ENCODE results near the gene HOXA6.

HOXA6 gene

DNA sequence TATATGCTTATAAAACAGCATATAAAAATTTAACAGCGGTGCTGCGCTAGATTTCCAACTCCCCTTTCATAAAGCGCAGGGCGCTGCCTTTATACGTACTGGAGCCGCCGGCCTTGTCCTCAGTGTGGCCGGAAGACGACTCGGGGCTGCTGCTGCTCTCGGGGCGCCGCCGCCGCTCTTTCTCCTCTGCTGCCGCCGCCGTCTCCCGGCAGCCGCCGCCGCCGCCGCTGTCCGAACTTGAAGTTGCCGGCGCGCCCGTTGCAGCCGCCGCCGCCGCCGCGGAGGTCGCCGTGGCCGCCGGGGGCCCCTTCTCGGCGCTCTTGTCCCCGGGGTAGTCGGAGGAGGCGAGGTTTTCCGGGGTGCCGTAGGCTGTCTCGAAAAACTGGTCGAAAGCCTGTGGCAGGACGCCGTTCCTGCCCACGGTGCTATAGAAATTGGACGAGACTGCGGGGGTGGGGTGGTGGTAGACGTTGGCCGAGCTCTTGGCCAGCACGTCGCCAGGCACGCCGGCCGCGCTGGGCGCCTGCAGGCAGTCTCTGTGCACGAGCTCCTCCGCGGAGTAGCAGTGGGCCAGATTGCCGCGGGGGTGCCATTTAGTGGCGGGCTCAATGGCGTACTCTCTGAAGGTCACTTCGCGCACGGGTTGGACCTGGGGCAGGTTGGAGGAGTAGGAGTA is 36.9 kb upstream of the HOXA6 start:
- DNase-seq: no peak

DNA sequence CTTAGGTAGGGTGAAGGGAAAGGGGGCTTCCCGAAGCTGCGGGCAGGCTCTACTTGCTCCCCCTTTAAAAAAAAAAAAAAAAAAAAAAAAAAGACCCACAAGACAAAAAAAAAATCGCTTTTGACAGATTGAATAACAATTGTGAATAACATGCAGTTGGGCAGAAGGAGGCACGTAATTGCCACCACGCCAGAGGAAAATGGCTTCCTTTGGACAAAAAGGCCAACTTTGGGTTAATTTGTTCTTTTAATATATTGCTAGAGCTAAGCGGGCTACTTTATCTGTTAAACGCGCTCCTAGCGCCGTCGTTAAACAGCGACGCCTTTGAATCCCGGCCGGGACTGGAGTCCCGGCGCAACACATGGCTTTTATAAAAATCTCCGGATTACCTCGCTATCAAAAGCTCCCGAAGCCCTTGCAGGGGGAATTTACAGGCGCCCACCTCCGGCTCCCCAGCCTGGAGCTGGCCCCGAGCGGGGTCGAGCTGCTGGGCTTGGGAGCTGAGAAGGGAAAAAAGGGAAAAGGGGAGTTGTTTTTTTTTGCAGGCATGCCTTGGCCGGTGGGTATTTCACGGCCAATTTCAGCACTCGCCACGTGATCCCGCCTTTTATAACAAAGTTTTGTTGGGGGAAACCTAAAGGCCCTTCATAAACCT is 36.2 kb upstream of the HOXA6 start:
- DNase-seq: no peak

DNA sequence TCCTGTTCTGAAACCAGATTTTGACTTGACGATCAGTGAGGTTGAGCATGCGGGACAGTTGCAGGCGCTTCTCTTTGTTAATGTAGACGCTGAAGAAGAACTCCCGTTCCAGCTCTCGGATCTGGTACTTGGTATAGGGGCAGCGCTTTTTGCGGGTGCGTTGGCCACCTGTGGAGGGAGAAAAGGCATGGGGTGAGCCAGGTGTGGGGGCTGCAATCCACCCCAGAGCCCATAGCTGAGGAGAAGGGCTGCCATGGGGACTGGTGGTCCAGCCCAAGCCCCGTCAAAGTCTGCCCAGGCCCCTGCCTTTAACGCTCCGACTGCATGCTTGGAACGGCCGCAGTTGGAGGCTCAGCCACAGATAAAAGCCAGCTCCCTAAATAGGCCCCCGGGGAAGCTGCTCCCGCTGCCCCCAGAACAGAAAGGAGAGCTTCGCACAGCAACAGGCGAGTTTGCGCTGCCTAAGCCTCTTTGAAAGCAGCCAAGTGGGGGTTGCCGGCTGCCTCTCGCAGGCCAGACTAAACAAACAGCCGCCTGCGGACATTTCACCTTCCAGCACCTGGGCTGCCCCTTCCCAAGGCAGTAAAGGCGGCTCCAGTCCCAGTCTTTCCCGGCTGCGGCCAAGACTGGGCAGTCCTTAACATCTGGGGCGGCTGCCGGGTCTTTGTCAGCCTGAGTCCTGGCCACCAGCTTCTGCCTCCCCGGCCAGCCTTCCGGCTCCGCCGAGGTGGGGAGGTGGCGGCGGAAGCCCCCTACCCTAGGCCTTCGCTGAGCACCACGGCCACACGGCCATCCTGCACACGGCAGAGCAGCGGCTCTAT is 35.5 kb upstream of the HOXA6 start:
- DNase-seq: no peak

DNA sequence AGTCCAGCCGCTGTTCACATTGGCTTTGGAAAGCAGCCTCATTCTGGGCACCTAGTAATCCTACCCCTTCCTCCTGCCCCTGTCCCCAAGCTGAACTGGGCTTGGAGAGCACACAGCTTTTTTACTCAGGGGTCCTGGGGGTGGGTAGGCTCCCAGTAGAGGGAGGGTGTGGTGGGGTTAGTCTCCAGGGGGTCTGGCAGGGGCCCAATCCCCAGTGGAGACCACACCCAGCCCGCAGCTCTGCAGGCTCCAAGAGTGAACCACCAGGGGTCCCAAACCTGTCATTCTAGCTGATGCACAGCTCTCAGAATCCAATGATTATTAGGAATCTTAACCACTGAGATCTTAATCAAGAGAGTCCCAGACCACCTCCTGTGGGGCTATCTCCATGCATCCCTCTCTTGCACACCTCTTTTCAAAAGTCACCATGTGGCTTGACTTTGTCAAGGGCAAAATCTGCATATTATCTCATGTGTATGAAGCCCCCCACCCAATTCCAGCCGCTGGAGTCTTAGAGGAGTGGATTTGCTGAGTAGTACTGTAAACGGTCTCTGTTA is 34.8 kb upstream of the HOXA6 start:
- no peak for DNase-seq

DNA sequence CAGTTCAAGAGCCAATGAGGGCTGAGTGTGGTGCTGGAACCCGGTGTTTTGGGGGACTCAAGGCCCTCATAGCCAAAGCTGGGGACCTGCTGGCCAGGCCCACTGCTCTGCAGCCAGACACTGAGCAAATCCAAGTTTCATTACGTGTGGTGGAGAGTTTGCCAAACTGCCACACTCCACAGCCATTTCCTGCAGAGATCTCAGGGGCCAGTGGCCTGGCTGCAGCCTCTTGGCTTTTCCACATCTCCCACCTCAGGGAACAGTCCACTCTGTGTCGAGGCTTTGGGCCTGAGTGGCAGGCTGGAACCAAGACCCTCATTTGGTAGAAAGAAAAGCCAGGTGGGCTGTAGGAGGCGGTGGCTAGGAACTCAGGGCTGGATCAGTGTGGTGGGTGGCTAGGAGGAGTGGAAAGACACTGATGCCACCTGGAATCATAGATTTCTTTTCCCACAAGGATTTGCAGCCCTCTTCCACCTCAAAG is 34.3 kb upstream of the HOXA6 start:
- DNase-seq: no peak

DNA sequence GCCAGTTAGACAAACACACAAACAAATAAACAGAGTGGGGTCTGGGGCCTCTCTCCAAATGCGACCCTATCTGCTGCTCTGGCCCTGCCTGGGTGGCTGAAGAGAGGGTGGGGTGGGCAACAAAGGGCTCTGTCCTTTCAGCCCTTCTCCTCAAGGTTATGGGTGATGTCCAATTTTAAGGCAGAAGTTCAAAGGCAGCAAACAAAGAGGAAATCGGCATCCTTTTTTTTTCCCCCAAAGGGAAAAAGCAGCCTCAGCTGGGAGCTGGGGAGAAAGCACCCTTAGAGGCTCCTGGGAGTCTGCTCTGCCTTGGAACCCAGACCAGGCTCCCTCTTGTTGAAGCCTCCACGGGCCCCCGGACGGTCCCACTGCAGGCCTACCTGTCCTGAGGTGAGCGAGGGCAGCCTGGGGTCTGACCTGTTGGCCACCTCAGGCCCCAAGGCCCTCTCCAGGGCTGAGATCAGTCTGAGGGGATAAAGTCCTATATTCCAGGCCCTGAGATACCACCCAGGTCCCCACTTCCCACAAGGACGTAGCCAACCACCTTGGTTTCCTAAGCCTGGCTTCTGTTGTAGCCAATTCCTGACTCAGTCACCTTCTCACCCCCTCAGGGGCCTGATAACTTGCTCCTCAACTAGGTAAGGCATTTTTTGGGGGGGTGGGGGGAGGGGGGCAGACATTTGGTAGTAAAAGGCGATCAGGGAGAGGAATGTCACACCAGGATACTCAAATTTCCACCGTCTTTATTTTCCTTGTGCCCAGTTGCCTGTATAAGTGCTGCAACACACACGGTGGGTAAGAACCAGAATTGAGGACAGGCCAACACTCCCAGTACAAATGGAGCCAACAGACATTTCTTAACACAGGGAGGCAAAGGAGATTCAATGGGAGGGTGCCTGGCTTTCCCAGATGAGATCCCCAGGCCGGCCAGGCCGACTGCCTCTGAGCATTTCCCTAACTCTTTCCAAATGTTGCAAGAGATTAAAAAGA is 33.2 kb upstream of the HOXA6 start:
- DNase-seq: no peak

DNA sequence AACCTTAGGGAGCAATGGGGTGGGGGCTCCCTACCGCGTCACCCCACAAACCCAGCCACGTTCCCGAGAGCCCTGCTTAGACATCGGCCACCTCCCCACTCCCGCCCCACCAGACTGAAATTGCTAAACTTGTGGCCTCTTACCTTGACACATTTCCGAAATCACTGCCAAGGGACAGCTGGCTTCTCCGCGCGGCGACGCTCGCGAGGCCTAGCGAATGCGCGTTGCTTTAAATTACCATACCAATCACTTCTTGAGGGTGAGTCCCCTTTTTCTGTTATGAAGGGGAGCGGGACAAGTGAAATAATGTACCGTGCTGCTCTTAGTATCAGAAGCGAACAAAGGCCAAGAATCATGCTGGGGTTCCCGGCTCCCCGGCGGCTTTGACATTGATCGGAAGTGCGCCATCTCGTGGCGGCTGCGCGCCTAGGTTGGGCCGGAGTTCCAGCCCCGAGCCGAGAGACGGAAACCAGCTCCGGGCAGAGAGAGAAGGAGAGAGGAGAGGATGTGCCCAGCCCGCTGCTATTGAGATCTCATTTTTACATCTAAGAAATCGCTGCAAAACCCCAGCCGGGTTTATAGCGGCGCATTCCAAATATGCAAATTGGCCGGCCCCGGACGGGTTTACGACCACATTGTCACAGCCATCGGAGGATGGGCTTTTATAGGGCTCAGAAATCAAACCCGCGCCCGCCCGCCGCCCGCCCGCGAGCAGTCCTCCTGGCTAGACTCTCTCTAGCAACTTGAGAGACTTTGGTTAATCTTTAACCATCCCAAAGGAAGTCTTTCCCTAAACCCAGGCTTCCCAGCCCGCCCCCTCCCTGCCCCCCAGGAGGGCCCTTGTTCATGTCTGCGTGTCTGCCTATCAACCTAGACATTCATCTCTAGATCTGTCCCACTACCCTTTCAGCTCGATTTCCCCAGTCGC is 32.2 kb upstream of the HOXA6 start:
- no peak for DNase-seq

DNA sequence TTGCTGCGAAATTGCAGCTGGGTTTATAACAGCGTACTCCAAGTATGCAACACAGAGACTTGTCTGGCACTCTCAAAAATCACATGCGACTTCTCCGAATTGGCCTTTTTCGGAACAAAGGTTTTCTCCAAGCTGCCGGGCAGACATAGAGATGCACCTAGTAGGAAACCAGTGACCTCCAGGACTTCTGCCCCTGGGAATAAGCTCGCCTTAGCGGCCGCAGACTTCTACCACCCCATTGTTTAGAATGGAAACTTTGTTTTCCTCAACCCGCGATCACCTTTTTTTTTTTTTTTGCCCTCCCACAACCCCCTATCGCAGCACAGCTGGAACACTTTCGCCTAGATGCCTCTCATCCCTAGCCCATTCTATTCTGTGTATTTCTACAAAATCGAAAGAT is 31.5 kb upstream of the HOXA6 start:
- DNase-seq: no peak

DNA sequence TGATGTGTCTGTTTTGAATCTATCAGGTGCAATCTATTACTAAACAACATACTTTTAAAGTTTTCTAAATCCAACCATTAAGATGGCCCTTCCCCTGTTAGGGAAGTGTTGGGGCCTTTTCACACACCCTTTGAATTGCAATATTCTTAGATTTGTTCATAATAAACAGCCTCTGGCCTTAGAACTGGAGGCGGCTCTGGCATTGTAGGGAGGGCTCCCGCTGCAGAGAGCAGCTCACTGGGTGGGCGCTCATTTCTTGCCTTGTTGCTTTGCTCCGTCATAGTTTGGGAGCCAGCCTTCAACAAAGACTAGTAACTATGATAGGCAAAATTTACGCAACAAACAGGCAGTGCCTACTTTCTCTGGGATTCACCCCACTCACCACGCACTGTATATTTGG is 30.8 kb upstream of the HOXA6 start:
- DNase-seq: no peak

DNA sequence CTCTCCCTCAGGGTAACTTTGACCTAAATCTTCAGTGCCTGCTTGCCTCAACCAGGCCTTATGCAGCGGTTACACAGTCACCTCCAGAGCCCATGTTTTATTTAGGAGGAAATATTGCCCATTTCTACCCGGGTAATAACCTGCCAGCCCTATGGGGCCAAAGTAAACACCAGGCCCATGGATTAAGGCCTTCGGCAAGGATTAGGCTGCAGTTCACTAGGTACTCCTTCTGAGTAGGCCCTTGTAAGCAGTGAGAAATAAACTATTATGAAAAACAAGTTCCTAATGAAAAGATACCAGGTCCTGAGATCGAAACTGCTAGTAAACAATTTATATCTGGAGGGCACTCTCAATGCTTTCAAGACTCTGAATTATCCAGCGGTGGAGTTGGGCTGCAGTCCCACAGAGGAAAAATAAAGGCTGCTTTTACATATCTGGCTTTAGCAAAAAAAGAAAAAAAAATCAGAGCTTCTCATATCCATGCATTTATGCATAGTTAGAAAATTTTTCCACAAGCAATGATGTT is 30.3 kb upstream of the HOXA6 start:
- DNase-seq: no peak

DNA sequence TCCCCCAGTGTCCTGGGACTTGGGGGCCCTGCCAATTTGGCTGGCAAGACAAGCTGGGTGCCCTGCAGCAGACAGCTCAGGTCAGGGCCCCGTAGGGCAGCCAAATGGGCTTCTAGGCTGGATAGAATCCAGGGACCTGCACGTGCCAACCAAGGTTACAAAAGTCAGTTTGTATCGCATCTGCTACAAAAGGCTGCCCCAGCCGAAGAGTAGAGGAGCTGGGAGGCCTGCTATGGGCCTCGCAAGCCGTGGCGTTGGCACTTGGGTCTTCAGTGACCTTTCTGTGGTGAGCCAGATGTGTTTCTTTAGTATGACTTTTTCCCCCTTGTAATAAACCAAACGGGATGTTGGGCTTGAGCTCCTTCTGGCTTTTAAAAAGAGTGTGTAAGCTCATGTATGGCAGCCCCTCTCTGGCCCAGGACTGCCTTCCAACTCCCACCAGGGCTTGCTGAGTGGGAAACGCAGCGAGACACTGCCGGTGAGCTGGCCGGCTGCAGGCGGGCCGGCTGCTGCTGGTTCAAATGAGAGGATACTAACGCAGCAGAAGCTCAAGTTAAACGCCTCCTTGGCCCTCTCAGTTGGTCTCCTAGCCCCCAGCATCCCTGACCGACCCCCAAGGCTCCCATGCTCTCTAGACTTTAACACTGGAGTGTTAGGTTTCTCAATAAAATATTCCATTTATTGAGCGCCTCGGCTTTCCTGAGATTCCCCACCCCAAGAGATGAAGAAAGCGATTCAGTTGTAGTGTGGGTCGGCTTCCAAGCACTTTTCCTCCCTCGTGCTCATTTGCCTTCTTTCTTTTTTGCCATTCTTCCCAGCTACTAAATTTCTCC is 29.6 kb upstream of the HOXA6 start:
- DNase-seq: no peak

DNA sequence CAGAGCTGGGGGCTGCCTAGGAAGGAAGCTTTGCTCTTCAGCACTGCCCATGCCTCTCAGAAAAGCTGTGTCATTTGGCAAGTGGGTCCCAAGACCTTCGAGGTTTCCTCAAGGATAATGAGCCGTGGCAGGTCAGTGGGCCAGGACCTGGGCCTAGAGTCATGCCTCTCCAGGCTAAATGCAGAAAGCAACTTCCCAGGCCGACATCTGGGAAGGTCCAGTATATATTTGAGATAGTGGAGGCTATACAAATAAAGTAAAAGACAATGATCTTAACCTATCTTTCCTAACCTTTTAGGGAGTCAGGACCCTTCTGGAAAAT is 28.9 kb upstream of the HOXA6 start:
- no peak for DNase-seq

DNA sequence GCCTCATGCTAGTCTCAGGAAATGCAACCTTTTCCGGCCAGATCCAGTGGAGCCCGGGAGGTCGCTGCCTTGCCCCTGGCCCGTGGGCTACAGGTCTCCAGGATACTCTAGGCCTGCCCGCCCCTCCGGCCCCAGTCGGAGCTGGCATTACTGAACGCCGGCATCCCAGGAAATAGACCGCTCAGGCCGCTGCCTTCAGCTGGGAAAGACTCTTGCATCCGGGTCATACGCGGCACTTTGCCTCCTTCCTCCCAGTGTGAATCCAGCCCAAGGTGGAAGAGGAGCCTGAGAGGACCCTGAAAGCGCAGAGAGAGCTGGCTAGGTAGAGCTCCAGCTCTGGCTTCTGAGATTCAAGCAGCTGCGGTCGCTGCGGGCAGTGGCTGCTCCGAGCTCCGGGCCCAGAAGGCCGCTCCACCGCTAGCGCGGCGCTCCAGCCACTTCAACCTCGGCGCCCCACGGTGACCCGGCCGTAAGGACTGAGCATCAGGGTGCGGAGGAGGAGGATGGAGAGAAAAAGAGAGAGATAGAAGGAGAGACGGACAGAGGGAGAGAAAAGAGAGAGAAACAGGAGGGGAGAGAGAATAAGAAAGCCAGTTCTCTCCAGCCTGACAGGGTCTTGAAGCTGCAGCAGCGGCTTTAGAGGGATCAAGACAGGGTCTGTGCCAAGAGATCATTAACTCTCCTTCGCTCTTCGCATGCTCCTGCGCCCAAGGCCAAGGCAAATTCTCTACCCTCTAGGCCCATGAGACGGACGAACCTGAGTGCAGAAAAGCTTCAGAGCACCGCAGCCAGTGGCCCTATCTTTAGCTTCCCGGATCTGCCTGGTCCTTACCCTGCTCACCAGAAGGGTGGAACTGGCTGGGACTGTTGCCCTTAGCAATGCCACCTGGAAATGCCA is 28.3 kb upstream of the HOXA6 start:
- DNase-seq: no peak

DNA sequence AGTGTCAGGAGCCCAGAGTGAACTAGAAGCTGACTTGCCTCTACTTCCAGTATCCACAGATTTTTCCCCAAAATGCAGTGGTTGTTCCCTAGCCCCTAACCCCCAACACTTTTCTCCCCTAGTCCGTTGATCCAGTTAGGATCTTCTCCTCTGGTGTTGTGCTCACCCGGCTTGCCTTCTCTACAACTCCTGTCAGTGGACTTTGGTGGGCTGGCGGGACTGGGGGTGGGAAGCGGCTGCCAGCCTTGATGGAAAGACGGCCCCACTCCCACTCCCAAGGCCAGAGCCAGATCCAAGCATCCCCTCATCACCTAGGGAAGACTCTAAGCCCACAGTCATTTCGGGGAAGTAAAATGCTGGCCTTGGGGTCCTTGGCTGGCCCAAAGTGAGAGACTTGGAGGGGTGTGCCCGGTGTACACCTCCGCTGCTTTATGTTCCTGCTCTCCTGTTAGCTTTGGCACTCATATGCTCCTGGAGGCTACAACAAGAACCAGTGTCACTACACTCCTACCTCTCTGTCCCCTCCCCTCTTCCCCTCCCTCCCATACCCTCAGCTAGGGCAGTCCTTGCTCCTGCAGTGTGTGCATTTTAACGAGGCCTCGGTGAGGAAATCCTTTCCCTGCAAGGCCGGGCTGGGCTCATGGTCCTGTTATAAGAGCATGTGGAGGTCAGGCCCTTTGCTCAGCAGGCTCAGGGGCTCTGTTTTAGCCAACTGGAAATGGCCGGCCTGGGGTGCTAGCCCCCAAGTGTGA is 27.5 kb upstream of the HOXA6 start:
- DNase-seq: no peak

DNA sequence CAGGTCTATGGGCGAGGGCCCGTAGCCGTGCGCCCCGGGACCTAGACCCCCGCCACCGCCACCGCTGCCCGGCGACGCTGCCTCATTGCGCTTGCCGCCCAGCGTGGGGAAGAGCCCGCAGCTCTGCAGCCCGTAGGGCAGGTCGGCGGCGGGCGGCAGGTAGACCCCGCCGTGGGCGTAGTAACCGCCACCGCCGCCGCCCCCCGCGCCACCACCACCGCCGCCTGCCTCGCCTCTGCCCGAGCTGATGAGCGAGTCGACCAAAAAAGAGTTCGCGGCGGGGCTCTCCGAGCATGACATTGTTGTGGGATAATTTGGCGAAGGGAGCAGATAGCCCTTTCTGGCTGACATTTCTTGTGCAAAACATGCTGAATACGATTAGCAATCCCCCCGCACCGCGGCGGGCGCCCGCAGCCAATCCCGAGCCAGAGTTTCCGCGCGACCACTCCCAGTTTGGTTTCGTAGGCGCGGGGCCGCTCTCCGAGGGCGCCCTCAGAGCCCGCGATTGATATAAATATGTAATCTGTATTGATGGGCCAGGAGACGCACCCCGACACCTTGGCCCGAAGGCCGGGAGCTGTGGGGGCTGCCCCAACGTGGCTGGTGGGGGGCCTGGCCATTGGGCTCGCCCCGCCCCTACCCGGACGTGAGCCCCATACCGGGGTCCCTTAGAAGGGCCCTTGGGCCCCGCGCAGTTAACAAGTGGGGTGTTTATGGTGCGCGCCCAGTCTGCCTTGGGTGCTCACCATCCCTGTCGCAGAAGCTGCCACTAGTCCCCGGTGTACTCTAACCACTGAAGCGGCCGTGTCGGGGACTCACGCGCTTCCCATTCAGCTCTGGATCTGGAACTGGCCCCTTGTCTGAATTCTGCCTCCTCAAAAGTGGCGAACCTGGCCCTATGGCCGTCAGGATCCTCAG is 26.6 kb upstream of the HOXA6 start, which contains the start of gene HOXA10:
TSS of gene HOXA10 (minus strand) at position 365 of the 918 bp plus-strand sequence. CDS start at position 351, 14 bp downstream.
- DNase-seq: no peak

DNA sequence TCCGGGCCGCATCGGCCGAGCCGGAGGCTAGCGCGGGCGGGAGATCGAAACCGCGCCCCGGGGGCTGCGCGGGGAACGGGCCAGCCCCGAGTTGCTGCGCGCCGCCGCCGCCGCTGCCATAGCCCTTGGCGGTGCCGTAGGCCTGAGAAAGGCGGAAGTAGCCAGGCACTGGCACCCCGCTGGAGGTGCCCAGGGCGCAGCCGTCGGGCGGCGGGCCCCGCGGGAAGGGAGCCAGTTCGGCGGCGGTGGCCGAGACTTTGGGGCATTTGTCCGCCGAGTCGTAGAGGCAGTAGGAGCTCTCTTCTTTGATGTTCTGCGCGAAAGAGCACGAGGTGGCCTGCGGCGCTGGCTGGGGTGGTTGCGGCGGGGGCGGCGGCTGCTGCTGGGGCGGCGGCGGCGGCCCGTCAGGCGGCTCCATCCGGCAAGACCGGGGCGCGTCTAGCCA is 26.0 kb upstream of the HOXA6 start:
- DNase-seq: no peak

Measured in NCI-H2029 treated with DMSO at 0.1 percent for 48 hours (cell line).